NCI-H2171 (cell line): Measurements from ENCODE around the gene MEI1.
"Not testable (repeated sequence)": the region's sequence is repeated elsewhere in the genome, so short reads cannot be mapped to it uniquely, and the experiment has no call there.

Source experiments
- DNase-seq: peaks from one replicate; lab custom pipeline; 2025; lab: John Stamatoyannopoulos, UW

MEI1 gene, protein sequence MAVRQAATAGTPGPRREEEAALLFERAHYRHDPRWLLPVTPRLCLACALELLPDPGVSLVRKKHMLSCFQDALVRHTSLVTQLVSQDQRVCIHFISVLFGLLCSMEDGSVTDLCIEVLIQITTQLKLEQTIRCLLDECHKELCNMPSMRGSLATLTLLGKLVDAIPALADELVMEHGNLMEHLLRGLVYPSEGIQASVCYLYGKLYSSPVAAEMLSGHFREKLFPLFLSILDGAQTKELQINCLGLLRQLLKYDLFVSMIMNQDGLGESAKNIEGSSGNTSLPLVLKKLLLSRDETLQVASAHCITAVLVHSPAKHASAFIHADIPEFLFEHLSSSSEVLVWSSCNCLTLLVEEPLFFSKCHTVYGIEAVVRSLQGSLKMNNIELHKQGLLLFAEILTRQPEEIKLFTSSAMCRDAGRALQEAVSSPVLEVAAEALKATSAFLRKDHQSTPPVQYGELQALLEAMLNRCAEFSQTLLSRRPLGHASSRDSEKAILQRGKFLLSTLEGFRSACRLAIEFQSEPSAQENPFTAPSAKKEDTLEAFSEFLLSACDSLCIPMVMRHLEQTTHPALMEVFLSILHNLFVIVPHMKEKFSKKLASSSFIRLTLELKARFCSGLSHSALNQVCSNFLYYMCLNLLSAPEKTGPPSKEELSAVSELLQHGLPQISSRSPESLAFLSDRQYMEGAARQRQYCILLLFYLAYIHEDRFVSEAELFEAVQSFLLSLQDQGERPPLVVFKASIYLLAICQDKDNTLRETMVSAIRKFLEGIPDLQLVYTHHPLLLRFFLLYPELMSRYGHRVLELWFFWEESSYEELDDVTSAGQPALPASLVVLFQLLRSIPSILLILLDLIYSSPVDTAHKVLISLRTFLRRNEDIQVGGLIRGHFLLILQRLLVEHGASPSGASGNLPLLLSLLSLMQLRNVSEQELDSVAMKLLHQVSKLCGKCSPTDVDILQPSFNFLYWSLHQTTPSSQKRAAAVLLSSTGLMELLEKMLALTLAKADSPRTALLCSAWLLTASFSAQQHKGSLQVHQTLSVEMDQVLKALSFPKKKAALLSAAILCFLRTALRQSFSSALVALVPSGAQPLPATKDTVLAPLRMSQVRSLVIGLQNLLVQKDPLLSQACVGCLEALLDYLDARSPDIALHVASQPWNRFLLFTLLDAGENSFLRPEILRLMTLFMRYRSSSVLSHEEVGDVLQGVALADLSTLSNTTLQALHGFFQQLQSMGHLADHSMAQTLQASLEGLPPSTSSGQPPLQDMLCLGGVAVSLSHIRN

GRCh38 chr22:41699264-41700107 is at the start of gene MEI1:
TSS of gene MEI1 (plus strand) at chr22:41699503. CDS start at chr22:41699539, 36 bp downstream.
- no peak for DNase-seq

- DNase-seq, result no peak
Measured at GRCh38 chr22:41650229-41650628, 49.1 kb upstream of the MEI1 start.

- DNase-seq, result no peak
Measured at GRCh38 chr22:41650821-41651220, 48.5 kb upstream of the MEI1 start.

- no peak for DNase-seq
Measured at GRCh38 chr22:41654322-41654721, 45.0 kb upstream of the MEI1 start.

- no peak for DNase-seq
Measured at GRCh38 chr22:41656556-41656955, 42.7 kb upstream of the MEI1 start.

GRCh38 chr22:41657709-41658108 is 41.6 kb upstream of the MEI1 start:
- DNase-seq, result no peak

DNA sequence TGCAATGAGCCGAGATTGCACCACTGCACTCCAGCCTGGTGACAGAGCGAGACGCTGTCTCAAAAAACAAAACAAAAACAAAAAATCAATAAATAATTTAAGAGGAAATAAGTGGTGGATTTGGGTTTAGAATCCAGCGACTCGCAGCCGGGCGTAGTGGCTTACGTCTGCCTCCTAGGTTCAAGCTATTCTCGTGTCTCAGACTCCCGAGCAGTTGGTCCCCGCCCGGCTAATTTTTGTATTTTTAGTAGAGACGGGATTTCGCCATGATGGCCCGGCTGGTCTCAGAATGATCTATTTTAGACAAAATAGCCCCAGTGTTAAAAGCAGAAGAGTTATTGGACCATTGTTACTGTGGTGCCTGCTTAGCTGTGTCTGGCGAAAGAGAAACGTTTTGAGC is 40.4 kb upstream of the MEI1 start:
- no peak for DNase-seq

DNA sequence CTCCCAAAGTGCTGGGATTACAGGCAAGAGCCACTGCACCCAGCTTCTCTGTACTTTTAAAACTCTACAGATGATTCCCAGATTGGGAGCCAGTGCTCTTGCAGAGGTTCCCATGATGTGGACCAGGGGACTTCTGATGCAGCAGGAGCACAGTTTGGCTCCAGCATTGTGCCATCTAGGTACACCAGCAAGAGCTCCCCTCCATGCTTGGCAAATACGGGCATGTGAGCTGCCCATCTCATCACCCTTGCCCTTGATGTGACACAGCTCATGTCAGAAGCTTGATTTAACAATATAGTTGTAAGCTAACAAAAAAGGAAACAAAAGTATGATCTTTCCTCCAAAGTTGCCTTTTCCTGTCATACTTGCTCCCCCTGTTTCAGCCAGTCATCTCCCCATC is 39.4 kb upstream of the MEI1 start:
- no peak for DNase-seq

- DNase-seq, result no peak
Measured at GRCh38 chr22:41660416-41660815, 38.9 kb upstream of the MEI1 start.

DNA sequence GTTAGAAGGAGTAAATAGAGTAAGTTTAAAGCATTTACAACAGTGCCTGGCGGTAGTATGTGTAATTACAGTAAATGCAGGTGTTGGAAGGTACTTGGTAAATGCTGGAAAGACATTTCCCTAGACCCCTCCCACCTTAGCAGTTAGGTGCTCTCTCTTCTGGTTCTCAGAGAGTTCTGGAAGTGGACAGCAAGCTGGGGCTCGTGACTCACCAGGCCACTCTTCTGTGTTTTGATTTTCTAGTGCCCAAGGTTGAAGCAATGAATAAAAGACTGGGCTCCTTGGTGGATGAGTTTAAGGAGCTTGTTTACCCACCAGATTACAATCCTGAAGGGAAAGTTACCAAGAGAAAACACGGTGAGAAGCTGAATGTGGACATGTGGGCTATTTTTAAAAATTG is 38.2 kb upstream of the MEI1 start:
- no peak for DNase-seq

DNA sequence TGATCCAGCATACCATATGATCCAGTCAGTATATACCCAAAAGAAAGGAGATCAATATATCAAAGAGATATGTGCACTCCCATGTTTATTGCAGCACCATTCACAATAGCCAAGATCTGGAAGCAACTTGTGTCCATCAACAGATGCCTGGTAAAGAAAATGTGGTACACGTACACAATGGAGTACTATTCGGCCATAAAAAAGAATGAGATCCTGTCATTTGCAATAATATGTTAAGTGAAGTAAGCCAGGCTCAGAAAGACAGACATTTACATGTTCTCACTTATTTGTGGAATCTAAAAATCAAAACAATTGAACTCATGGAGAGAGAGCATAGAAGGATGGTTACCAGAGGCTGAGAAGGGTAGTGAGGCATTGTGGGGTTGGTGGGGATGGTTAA is 37.6 kb upstream of the MEI1 start:
- no peak for DNase-seq

DNA sequence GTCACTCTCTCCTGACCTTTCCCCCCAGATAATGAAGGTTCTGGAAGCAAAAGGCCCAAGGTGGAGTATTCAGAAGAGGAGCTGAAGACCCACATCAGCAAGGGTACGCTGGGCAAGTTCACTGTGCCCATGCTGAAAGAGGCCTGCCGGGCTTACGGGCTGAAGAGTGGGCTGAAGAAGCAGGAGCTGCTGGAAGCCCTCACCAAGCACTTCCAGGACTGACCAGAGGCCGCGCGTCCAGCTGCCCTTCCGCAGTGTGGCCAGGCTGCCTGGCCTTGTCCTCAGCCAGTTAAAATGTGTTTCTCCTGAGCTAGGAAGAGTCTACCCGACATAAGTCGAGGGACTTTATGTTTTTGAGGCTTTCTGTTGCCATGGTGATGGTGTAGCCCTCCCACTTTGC is 35.7 kb upstream of the MEI1 start:
- DNase-seq, result not testable (repeated sequence)

GRCh38 chr22:41664490-41664889 is 34.8 kb upstream of the MEI1 start:
- no peak for DNase-seq

DNA sequence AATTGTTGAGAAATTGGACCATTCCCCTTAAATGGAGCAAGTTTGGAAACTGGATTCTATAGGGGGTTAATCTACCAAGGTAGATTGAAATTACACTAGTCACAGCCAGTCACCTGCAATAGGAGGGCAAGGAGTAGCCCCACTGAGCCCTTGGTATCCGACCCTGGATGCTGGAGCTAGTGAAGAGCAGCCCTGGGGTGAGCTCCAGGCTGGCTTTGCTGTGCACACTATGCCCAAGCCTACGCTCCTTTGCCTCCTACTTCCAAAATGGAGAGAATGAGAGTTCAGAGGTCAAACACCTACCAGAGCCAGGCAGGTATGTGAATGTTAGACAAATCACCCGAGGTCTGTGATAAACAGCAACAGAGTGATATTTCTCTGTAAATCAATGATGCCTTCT is 34.4 kb upstream of the MEI1 start:
- no peak for DNase-seq

GRCh38 chr22:41668971-41669911 is 30.1 kb upstream of the MEI1 start:
- no peak for DNase-seq

DNA sequence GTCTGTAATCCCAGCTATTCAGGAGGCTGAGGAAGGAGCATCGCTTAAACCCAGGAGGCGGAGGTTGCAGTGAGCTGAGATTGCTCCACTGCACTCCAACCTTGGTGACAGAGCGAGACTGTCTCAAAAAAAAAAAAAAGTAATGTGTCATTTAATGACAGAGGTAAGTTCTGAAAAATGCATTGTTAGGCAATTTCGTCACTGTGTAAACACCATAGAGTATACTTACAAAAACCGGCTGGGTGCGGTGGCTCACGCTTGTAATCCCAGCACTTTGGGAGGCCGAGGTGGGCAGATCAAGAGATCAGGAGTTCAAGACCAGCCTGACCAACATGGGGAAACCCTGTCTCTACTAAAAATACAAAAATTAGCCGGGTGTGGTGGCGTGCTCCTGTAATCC is 27.2 kb upstream of the MEI1 start:
- DNase-seq, result not testable (repeated sequence)

- DNase-seq, result no peak
Measured at GRCh38 chr22:41672780-41673509, 26.4 kb upstream of the MEI1 start.

GRCh38 chr22:41674846-41675340 is 24.4 kb upstream of the MEI1 start:
- DNase-seq, result no peak

GRCh38 chr22:41676134-41676533 is 23.2 kb upstream of the MEI1 start:
- no peak for DNase-seq
